Measurements from ENCODE around the gene HS3ST1.

- TF ChIP-seq REST (IDR thresholded peaks at IDR 0.05; ENCODE audit: insufficient read depth in 1 of 2, low read depth in 2 of 2, low read length in 2 of 2) (no peak), POLR2AphosphoS5 (IDR thresholded peaks at IDR 0.05; ENCODE audit: low read depth, low read length) (no peak), TAF1 (IDR thresholded peaks at IDR 0.05; ENCODE audit: borderline replicate concordance, insufficient read depth, low read length) (no peak), SIN3A (IDR thresholded peaks at IDR 0.05; ENCODE audit: borderline replicate concordance, insufficient read depth, low read length) (no peak)
Observed at GRCh38 chr4:11463707-11464106, 35.0 kb upstream of the HS3ST1 start.
